ENCODE results near the gene SEM1. TPM values are rescaled to one million over a fixed set of nuclear protein-coding genes. Genes with fewer than 3 reads are reported as not detected.

SEM1 gene
- total RNA-seq, 1 experiment from 2014 or later, result 79.9 TPM

DNA sequence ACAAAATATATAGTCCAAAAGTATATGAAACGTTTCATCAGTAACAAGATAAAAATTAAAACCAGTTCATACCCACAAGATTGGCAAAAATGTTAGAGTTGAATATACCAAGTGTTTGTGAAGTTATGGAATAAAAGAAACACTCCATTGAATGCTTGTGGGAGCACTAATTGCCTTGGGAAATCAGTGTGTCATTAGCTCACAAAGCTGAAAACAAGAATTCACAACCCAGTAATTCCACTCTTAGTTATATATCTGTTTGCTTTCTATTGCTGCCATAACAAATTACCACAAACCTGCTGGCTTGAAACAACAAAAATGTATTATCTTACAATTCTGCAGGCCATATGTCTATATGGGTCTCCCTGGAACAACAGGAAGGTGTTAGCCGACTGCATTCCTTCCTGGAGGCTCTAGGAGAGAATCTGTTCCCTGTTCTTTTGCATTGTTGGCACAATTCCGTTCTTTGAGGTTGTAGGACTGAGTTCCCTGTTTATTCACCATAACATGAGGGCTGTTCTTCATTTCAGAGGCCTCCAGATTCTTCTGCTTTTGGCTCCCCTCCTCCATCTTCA lies 45.7 kb downstream of the SEM1 start:
- Histone ChIP-seq H2BK15ac (ENCODE audit: low read depth, low read length) (no peak overlapping the region), H3K79me1 (ENCODE audit: insufficient read depth, low read depth, low read length, poor library complexity, severe bottlenecking) (no peaks in the 10 kb centered on the region), H4K5ac (ENCODE audit: insufficient read length, low read depth, low read length) (no peak overlapping the region), H3K4me2 (ENCODE audit: insufficient read depth, insufficient read length, low read length) (no peak overlapping the region), H3K4me1 (ENCODE audit: insufficient read depth, low read length) (no peaks in the 10 kb centered on the region), H2BK20ac (ENCODE audit: low read depth, low read length, poor library complexity, severe bottlenecking) (no peak overlapping the region), H3K14ac (ENCODE audit: insufficient read depth, low read length) (no peak overlapping the region), H2BK120ac (ENCODE audit: low read depth, low read length, poor library complexity, severe bottlenecking) (no peak overlapping the region), H3K4ac (ENCODE audit: low read depth, low read length) (no peak overlapping the region), H3K27me3 (ENCODE audit: insufficient read depth, low read length) (no peaks in the 10 kb centered on the region), H2BK5ac (ENCODE audit: insufficient read length, low read length) (no peak overlapping the region), H2AFZ (ENCODE audit: low read length) (no peak overlapping the region), H4K91ac (ENCODE audit: insufficient read length, low read depth, low read length) (no peak overlapping the region), H4K8ac (replicated peaks; ENCODE audit: insufficient read length, low read depth, low read length) (no peak overlapping the region), H3T11ph (ENCODE audit: low read length) (no peak overlapping the region), H2AK5ac (ENCODE audit: insufficient read length, low read length) (no peak overlapping the region), H2BK12ac (ENCODE audit: insufficient read length, low read depth, low read length) (no peak overlapping the region), H3K18ac (ENCODE audit: insufficient read length, low read depth, low read length) (no peak overlapping the region), H3K9me3 (ENCODE audit: control insufficient read depth, low read depth, low read length) (no peaks in the 10 kb centered on the region), H3K9ac (ENCODE audit: extremely low read depth, insufficient read length, low read length) (no peak overlapping the region), H3K23me2 (ENCODE audit: insufficient read length, low read depth, low read length, poor library complexity, severe bottlenecking) (no peaks in the 10 kb centered on the region), H3K56ac (ENCODE audit: insufficient read length, low read depth, low read length) (no peak overlapping the region), H3K27ac (ENCODE audit: insufficient read length, low read depth, low read length) (no peak overlapping the region), H4K20me1 (ENCODE audit: control insufficient read depth, insufficient read depth, insufficient read length) (no peaks in the 10 kb centered on the region), H3K79me2 (ENCODE audit: insufficient read depth, low read length) (no peaks in the 10 kb centered on the region), H3K23ac (ENCODE audit: insufficient read length, low read depth, low read length) (no peak overlapping the region)
- Mint-ChIP-seq H3K36me3 (ENCODE audit: insufficient read depth in 1 of 3, low read depth in 3 of 3) (no peaks in the 10 kb centered on the region), H3K27ac (0 out of 7 replicates have a peak overlapping the region, but pooled peaks of 1 of the 3 experiments have one; percentile 78), H3K4me3 (no peak overlapping the region), H3K9me3 (no peaks in the 10 kb centered on the region; a peak in 1 of 5 replicates), H3K4me1 (peaks cover under 1% of the 10 kb centered on the region in 2 experiments; a peak in 1 of 4 replicates), H3K27me3 (ENCODE audit: low read depth) (no peaks in the 10 kb centered on the region)
- no CpG with 5 or more reads among the region's 3 CpGs for WGBS (ENCODE audit: extremely low coverage, insufficient read length, low lambda C conversion rate)
- DNase-seq, result no peak
- TF ChIP-seq CTCF (conservative IDR thresholded peaks at IDR 0.05), result no peak

All from H9 (cell line).